HG03521 (cell line): ENCODE measurements around the gene PRR12.
A peak's percentile ranks its signal among the peaks of the same experiment; 100 is the strongest.

ENCODE experiments used
- ATAC-seq: cut with Tn5 transposase; IDR thresholded peaks from one replicate; pipeline ENCODE4 v1.9.1; 2021; ENCODE audit warnings: mild to moderate bottlenecking, moderate library complexity; ENCODE audit not compliant: unreplicated experiment

The PRR12 gene

DNA sequence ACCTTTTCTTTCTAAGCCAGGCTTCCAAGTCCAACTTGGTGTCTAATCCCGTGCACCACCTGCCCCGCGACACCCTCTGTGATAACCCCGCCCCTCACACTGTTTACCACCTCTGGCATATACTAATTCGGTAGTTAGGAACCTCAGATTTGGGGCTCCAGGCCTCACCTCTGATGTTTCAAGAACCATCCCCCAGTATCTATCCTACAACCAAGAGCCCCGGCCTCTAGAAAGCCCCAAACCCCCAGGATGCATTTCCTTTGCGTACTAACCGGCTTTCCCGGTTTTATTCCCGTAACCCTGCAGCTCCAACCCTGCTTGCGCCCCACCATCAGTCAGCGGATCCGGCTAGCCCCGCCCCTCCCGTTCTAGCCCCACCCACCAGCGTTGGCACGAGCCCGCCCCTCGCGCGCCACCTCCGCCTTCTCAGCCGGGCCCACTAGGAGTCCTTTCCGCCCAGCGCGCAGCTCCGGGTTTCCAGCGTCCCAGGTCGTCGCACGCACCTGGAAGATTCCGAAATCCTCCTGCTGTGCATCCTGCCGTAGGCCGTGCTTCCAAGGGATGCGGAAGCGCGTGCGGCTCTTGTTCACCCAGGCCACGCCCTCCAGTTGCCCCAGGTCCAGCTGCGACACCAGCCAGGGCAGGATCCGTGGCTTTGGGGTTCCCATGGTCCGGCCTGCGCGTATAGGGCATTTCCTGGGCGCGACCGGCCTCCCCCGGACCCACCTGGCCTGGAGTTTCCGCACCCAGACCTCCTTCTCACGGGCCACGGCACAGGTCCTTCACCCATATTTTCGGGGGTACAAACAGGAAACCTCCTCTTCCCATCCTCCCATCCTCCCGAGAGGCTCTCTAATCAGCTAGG lies 73.4 kb downstream of the PRR12 start:
- ATAC-seq: no peak

- ATAC-seq: no peak
Measured at GRCh38 chr19:49665036-49665350, 74.0 kb downstream of the PRR12 start.

DNA sequence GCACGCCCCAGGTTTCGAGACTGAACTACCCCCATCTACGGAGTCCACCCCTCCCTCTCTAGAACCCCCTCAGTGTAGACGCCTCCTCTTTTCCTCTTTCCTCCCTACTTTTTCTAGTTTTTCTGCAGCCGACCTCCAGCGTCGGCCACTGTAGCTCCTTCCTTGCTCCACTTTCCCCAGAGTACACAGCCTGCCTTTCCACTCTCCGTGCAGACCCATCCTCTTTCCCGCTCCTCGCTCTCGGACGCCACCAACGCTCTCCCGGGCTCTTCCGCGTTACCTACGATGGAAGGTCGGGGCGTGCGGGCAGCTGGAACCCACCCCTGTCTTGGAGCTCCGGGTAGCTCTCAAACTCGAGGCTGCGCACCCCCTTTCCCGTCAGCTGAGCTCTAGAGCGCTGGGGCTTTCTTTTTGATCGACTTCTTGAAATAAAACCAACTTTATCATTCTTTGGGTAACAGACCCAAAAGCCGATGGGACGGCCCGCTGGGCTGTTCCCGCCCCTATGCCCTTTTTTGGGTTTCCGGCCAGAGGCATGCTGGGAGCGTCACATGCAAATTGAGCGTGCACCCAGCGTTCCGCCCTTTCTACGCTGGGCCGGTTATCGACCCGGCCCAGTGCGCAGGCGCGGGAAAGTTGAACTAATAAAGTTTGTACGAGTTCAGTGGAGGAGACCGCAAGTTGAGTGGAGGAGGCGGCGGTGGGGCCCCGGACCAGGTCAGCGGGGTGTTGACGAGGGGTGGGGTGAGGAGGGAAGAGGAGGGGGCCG lies 74.6 kb downstream of the PRR12 start, which contains the start of the genes BCL2L12 and IRF3:
Gene BCL2L12, plus strand, starts transcription at position 583 of the 769 bp plus-strand sequence. CDS start 760 bp downstream, outside the sequence.
Gene IRF3, minus strand, starts transcription at position 507 of the 769 bp plus-strand sequence. CDS start 1,019 bp downstream, outside the sequence.
- ATAC-seq: peak; percentile 84

GRCh38 chr19:49666120-49666444 lies 75.1 kb downstream of the PRR12 start:
- ATAC-seq: no peak

DNA sequence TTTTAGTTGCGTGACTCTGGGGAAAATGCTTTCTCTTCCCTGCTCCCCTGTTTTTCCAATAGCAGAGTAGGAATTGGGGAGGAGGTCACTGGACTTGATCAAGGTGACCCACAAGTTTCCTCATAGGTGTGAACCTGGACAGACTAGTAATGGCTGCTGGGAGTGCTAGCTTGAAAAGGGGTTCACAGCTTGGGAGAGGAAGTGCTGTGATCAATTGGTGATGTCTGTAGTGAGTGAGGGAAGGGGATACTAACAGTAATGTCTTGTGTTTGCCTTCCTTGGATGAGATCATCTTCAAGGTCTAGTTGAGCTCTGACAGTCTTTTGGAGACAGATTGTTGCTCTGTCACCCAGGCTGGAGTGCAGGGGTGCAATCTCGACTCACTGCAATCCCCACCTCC lies 76.5 kb downstream of the PRR12 start:
- ATAC-seq: no peak

GRCh38 chr19:49669516-49669915 lies 78.5 kb downstream of the PRR12 start:
- ATAC-seq: no peak

DNA sequence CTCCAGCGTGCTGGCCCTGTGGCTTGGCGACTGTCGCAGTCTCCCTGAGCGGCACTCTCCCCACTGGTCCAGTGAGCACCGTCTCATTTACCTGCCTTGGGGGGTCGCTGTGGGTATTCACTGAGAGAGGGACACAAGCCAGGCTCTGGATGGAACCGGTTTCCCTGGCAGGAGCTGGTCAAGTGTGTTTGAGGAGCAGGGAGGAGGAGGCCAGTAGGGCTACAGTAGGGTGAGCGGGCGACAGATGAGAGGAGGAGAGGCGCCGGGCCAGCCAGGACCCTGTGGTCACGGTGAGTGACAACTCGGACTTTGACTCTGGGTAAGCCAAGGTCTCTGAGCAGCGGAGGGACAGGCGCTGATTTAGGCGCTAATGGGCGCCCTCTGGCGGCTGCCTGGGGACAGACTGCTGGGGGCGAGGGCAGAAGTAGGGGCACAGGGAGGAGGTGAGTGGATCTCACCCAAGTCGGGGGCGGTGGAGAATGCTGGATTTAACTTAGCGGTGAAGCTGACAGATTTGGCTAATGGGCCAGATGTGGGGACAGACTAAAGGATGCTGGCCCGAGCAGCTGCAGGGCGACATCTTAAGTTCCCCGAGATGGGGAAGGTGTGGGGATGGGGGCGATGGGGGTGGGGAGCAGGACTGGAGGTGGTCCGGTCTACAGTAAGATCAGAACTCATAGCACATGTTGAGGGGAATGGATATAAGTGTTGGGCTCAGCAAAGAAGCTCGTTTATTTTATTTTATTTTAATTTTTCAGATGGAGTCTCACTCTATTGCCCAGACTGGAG lies 81.3 kb downstream of the PRR12 start:
- ATAC-seq: no peak
